Erythroblast (primary cell): Measurements from ENCODE around the gene TUBA4B.

Experiments
- GATA1 ChIP-seq: IDR thresholded peaks from 2 replicates; pipeline ENCODE4 v1.6.1; 2011; ENCODE audit warnings: low read depth, mild to moderate bottlenecking, control low read depth, low read length, moderate library complexity
- POLR2A ChIP-seq: IDR thresholded peaks from 2 replicates; pipeline ENCODE4 v1.6.1; 2011; ENCODE audit warnings: mild to moderate bottlenecking, low read length

- TF ChIP-seq POLR2A (peak; percentile 82), GATA1 (no peak)
Measured at GRCh38 chr2:219294356-219295351, 41.6 kb downstream of the TUBA4B start.
